Neuronal stem cell (in vitro differentiated cells): ENCODE data around the gene ARHGAP26.

Experiments used
- DNase-seq: peaks from one replicate; pipeline ENCODE4 v3.0.0-alpha.2; 2013; ENCODE audit warnings: low spot score
- H2AFZ ChIP-seq: one replicate; pipeline ENCODE4 v1.6.1; 2013; ENCODE audit warnings: mild to moderate bottlenecking, low read length, inconsistent platforms
- H2AK5ac ChIP-seq: 2 replicates; pipeline ENCODE4 v1.6.1; 2013; ENCODE audit warnings: low read depth, mild to moderate bottlenecking, inconsistent platforms, low read length, moderate library complexity, mixed read lengths
- H2BK120ac ChIP-seq: 2 replicates; pipeline ENCODE4 v1.6.1; 2013; ENCODE audit warnings: low read depth, mild to moderate bottlenecking, inconsistent platforms, low read length, moderate library complexity, mixed read lengths
- H2BK12ac ChIP-seq: one replicate; pipeline ENCODE4 v1.6.1; 2013; ENCODE audit warnings: low read length, inconsistent platforms
- H2BK15ac ChIP-seq: 2 replicates; pipeline ENCODE4 v1.6.1; 2013; ENCODE audit warnings: mild to moderate bottlenecking, low read length, inconsistent platforms, mixed read lengths
- H2BK5ac ChIP-seq: one replicate; pipeline ENCODE4 v1.6.1; 2013; ENCODE audit warnings: inconsistent platforms, mild to moderate bottlenecking, low read length, moderate library complexity
- H3K14ac ChIP-seq: one replicate; pipeline ENCODE4 v1.6.1; 2013; ENCODE audit warnings: low read length, inconsistent platforms
- H3K18ac ChIP-seq: 2 replicates; pipeline ENCODE4 v1.6.1; 2013; ENCODE audit warnings: low read length, inconsistent platforms
- H3K23ac ChIP-seq: 2 replicates; pipeline ENCODE4 v1.6.1; 2013; ENCODE audit warnings: low read depth, mild to moderate bottlenecking, mixed read lengths, low read length, inconsistent platforms; ENCODE audit not compliant: poor library complexity
- H3K27ac ChIP-seq: replicated peaks from 3 replicates; pipeline ENCODE4 v1.5.1; 2013; ENCODE audit warnings: low read length, inconsistent platforms
- H3K27me3 ChIP-seq, 3 experiments: 2 replicates each; pipeline ENCODE4 v1.6.1; 2013; ENCODE audit warnings: low read length in 3 of 3, mild to moderate bottlenecking in 2 of 3, inconsistent platforms in 1 of 3, low read depth in 1 of 3, mixed read lengths in 1 of 3, moderate library complexity in 1 of 3; ENCODE audit not compliant: control insufficient read depth in 3 of 3, insufficient read depth in 3 of 3
- H3K36me3 ChIP-seq, 2 donors: replicated peaks in 1 of 2; 2 replicates each; pipeline ENCODE4 v1.6.1; 2013; ENCODE audit warnings: low read length in 2 of 2; ENCODE audit not compliant: control insufficient read depth in 2 of 2, insufficient read depth in 2 of 2
- H3K4ac ChIP-seq: 2 replicates; pipeline ENCODE4 v1.6.1; 2013; ENCODE audit warnings: inconsistent platforms, mild to moderate bottlenecking, low read length, moderate library complexity
- H3K4me1 ChIP-seq, 2 donors: 1 replicate in 1 of 2; 2 replicates in 1 of 2; pipeline ENCODE4 v1.6.1; 2013; ENCODE audit warnings: low read length in 2 of 2, low read depth in 1 of 2; ENCODE audit not compliant: control insufficient read depth in 2 of 2, insufficient read depth in 1 of 2
- H3K4me2 ChIP-seq: one replicate; pipeline ENCODE4 v1.6.1; 2013; ENCODE audit warnings: mild to moderate bottlenecking, low read length, inconsistent platforms; ENCODE audit not compliant: insufficient read depth, poor library complexity, severe bottlenecking
- H3K4me3 ChIP-seq, 2 donors: 2 replicates each; pipeline ENCODE4 v1.5.1; 2013; ENCODE audit warnings: low read length in 2 of 2, mild to moderate bottlenecking in 2 of 2, inconsistent platforms in 1 of 2, moderate library complexity in 1 of 2
- H3K79me1 ChIP-seq: one replicate; pipeline ENCODE4 v1.6.1; 2013; ENCODE audit warnings: low read depth, mild to moderate bottlenecking, inconsistent platforms, low read length, moderate library complexity
- H3K9ac ChIP-seq: one replicate; pipeline ENCODE4 v1.6.1; 2013; ENCODE audit warnings: mild to moderate bottlenecking, low read depth, low read length, inconsistent platforms; ENCODE audit not compliant: poor library complexity
- H3K9me3 ChIP-seq, 2 donors: replicated peaks in 1 of 2; 2 replicates each; pipeline versions ENCODE3 to v1.6.1; 2013; ENCODE audit warnings: low read length in 2 of 2, mild to moderate bottlenecking in 2 of 2, inconsistent platforms in 1 of 2, low read depth in 1 of 2, mixed read lengths in 1 of 2, moderate library complexity in 1 of 2; ENCODE audit not compliant: control insufficient read depth in 2 of 2, insufficient read depth in 1 of 2
- H4K8ac ChIP-seq: one replicate; pipeline ENCODE4 v1.6.1; 2013; ENCODE audit warnings: low read depth, mild to moderate bottlenecking, inconsistent platforms, low read length, moderate library complexity
- H4K91ac ChIP-seq: one replicate; pipeline ENCODE4 v1.6.1; 2013; ENCODE audit warnings: low read length, low read depth, mild to moderate bottlenecking, inconsistent platforms; ENCODE audit not compliant: poor library complexity
- WGBS, 2 donors: extraction: QIAGEN DNeasy Blood & Tissue Kit; methylation state at CpG; one replicate each; pipeline ENCODE4 v1.1.7; 2013; ENCODE audit warnings: missing lambda C conversion rate in 2 of 2, mixed read lengths in 1 of 2; ENCODE audit not compliant: insufficient read length in 2 of 2, insufficient replicate concordance in 1 of 2; ENCODE audit errors: extremely low coverage in 2 of 2; 5-methylcytosine and 5-hydroxymethylcytosine counted together

The ARHGAP26 gene

DNA sequence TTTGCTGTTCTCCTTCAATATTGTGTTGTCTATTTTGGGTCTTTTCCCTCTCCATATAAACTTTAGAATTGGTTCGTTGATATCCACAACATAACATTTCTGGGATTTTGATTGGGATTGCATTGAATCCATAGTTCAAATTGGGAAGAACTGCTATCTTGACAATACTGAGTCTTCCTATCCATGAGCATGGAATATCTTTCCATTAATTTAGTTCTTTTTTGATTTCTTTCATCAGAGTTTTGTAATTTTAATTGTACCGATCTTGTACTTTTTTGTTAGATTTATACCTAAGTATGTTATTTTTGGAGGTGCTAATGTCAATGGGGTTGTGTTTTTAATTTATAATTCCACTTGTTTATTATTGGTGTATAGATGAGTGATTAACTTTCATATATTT is 498.2 kb downstream of the ARHGAP26 start:
- H3K4me1 ChIP-seq = no peaks in the 10 kb centered on the region
- no peak overlapping the region for H3K27ac ChIP-seq
- no peak overlapping the region for H2AFZ ChIP-seq
- no peak overlapping the region for H4K91ac ChIP-seq
- no peaks in the 10 kb centered on the region for H3K27me3 ChIP-seq
- H3K9ac ChIP-seq = no peak overlapping the region
- no peak overlapping the region for H3K4me2 ChIP-seq
- H3K18ac ChIP-seq = no peak overlapping the region
- no peak overlapping the region for H2BK15ac ChIP-seq
- H2BK12ac ChIP-seq = no peak overlapping the region
- no peaks in the 10 kb centered on the region for H3K36me3 ChIP-seq
- no peak overlapping the region for H2AK5ac ChIP-seq
- no peak overlapping the region for H2BK120ac ChIP-seq
- no peaks in the 10 kb centered on the region for H3K79me1 ChIP-seq
- no peak overlapping the region for H2BK5ac ChIP-seq
- no peak overlapping the region for H3K4ac ChIP-seq
- no peak overlapping the region for H4K8ac ChIP-seq
- H3K23ac ChIP-seq = no peak overlapping the region
- H3K9me3 ChIP-seq = peaks cover 0 to 4% of the 10 kb centered on the region in 2 donors
- WGBS, 2 donors = no CpG with 5 or more reads among the region's 2 CpGs
- no peak overlapping the region for H3K4me3 ChIP-seq
- no peak overlapping the region for H3K14ac ChIP-seq
- no peak for DNase-seq

- no peaks in the 10 kb centered on the region for H3K36me3 ChIP-seq
- H3K23ac ChIP-seq = no peak overlapping the region
- no peaks in the 10 kb centered on the region for H3K79me1 ChIP-seq
- no peak overlapping the region for H3K4me2 ChIP-seq
- DNase-seq = no peak
- no peak overlapping the region for H3K18ac ChIP-seq
- no peak overlapping the region for H2AFZ ChIP-seq
- no peak overlapping the region for H2BK12ac ChIP-seq
- no peaks in the 10 kb centered on the region for H3K27me3 ChIP-seq
- no peak overlapping the region for H3K9ac ChIP-seq
- no peak overlapping the region for H3K4ac ChIP-seq
- H3K27ac ChIP-seq = no peak overlapping the region
- H4K91ac ChIP-seq = no peak overlapping the region
- no peak overlapping the region for H4K8ac ChIP-seq
- no peaks in the 10 kb centered on the region for H3K4me1 ChIP-seq
- H2BK5ac ChIP-seq = no peak overlapping the region
- no peak overlapping the region for H3K4me3 ChIP-seq
- no peak overlapping the region for H2BK120ac ChIP-seq
- WGBS, 2 donors = no CpG with 5 or more reads among the region's 2 CpGs
- no peak overlapping the region for H2AK5ac ChIP-seq
- H3K14ac ChIP-seq = no peak overlapping the region
- H2BK15ac ChIP-seq = no peak overlapping the region
- peaks cover 0 to 4% of the 10 kb centered on the region in 2 donors for H3K9me3 ChIP-seq
Measured at GRCh38 chr5:143271431-143271830, 501.3 kb downstream of the ARHGAP26 start.

GRCh38 chr5:143274952-143275351 is 504.8 kb downstream of the ARHGAP26 start:
- no peaks in the 10 kb centered on the region for H3K27me3 ChIP-seq
- no peak overlapping the region for H3K4me2 ChIP-seq
- WGBS, 2 donors = no CpG with 5 or more reads among the region's 1 CpG
- DNase-seq = no peak
- no peak overlapping the region for H4K91ac ChIP-seq
- H2BK5ac ChIP-seq = no peak overlapping the region
- H3K79me1 ChIP-seq = no peaks in the 10 kb centered on the region
- H2BK120ac ChIP-seq = no peak overlapping the region
- no peak overlapping the region for H3K9ac ChIP-seq
- no peaks in the 10 kb centered on the region for H3K9me3 ChIP-seq
- no peak overlapping the region for H2AK5ac ChIP-seq
- H3K4ac ChIP-seq = no peak overlapping the region
- H3K4me3 ChIP-seq = no peak overlapping the region
- no peak overlapping the region for H2AFZ ChIP-seq
- no peak overlapping the region for H3K23ac ChIP-seq
- no peak overlapping the region for H3K27ac ChIP-seq
- no peak overlapping the region for H3K14ac ChIP-seq
- no peaks in the 10 kb centered on the region for H3K36me3 ChIP-seq
- no peak overlapping the region for H2BK15ac ChIP-seq
- H4K8ac ChIP-seq = no peak overlapping the region
- H2BK12ac ChIP-seq = no peak overlapping the region
- H3K4me1 ChIP-seq = no peaks in the 10 kb centered on the region
- no peak overlapping the region for H3K18ac ChIP-seq

DNA sequence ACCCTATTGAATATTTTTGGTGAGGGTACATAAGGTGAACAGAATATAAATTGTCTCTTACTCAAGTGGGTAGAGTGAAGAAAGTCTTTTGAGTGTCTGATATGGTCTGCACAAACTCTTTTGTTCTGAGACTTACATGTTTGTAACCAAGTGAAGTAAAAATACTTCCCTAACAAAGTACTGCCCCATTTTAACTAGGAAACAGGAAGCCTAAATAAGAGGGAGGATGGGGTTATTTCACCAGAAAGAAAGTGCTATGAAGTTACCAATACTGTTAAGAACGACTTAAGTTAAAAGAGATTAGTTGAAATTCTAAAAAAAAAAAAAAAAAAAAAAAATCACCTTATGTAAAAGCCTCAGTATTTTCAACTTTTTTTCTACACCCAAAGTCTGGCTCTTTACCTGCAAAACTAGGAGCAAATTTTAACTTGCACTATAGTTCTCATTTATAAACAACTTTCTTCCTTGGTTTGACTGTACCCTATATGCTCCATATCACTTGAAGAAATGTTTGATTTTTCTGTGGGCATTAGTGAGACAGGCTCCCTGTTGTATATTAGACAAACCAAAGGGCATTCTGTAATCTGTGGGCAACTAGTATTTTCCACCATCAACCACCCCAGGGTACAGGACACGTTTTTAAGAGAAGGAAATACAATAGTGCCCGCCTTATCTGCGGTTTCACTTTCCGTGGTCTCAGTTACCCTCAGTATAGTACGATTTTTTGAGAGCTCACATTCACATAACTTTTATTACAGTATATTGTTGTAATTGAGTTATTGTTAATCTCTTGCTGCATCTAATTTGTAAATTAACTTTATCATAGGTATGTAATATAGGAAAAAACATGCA is 505.6 kb downstream of the ARHGAP26 start:
- Histone ChIP-seq H3K9me3 (no peaks in the 10 kb centered on the region), H3K9ac (no peak overlapping the region), H4K91ac (no peak overlapping the region), H3K23ac (no peak overlapping the region), H2BK15ac (no peak overlapping the region), H3K4ac (no peak overlapping the region), H3K4me1 (no peaks in the 10 kb centered on the region), H3K27me3 (no peaks in the 10 kb centered on the region), H3K79me1 (no peaks in the 10 kb centered on the region), H3K4me2 (no peak overlapping the region), H3K36me3 (no peaks in the 10 kb centered on the region), H4K8ac (no peak overlapping the region), H2BK5ac (no peak overlapping the region), H3K4me3 (no peak overlapping the region), H2BK12ac (no peak overlapping the region), H3K18ac (no peak overlapping the region), H2BK120ac (no peak overlapping the region), H2AFZ (no peak overlapping the region), H3K27ac (no peak overlapping the region), H2AK5ac (no peak overlapping the region), H3K14ac (no peak overlapping the region)
- no peak for DNase-seq
- WGBS, 2 donors = no CpG with 5 or more reads among the region's 6 CpGs
